K562 (cell line): ENCODE measurements around the gene ABCB10. TPM values are rescaled to one million over a fixed set of nuclear protein-coding genes. Genes with fewer than 3 reads are reported as not detected.
A peak's percentile ranks its signal among the peaks of the same experiment; 100 is the strongest.
"Not testable (repeated sequence)": the region's sequence is repeated elsewhere in the genome, so short reads cannot be mapped to it uniquely, and the experiment has no call there.

Experiments used
- ATAC-seq: fragments of 200-7000 bp; cut with Tn5 transposase; 3 replicates; pipeline ENCODE4 v1.9.1; 2020; ENCODE audit warnings: moderate library complexity
- BruUV-seq: library from RNA; stranded (reverse); fragments of 400-500 nt; replicated peaks from 2 replicates; lab custom pipeline; 2021; lab: Mats Ljungman, UMichigan
- CTCF ChIA-PET: fragments of 300-600 bp; formaldehyde crosslinking; extraction: SDS; loops from one replicate; lab custom pipeline; 2021; ENCODE audit warnings: low intra/inter-chr PET ratio; lab: Yijun Ruan, JAX
- POLR2A ChIA-PET: fragments of 300-600, 350-650 bp; sonication (Branson Sonifier 250); formaldehyde crosslinking; extraction: SDS; loops from one replicate; lab custom pipeline; 2021; ENCODE audit warnings: antibody characterized with exemption, inconsistent platforms; lab: Yijun Ruan, JAX
- DNase-seq, 4 experiments: peaks; one replicate each; pipeline versions ENCODE4 v3.0.0 to v3.0.0-alpha.2; 2011 to 2018; ENCODE audit warnings: low spot score in 3 of 4, mixed read lengths in 3 of 4; ENCODE audit errors: extremely low read depth in 1 of 4
- FAIRE-seq: peaks from 2 replicates; lab custom pipeline; 2011; peaks lifted over from hg19 to GRCh38; lab: Jason Lieb, UNC
- H2AFZ ChIP-seq: 2 replicates; pipeline ENCODE4 v1.6.0; 2011; ENCODE audit warnings: low read depth, low read length, control low read depth, inconsistent platforms
- H3K27ac ChIP-seq: fragments of 200-600 bp; 3 replicates; pipeline ENCODE4 v1.8.0; 2011; ENCODE audit warnings: low read depth, mild to moderate bottlenecking, control low read depth, inconsistent platforms, low read length, moderate library complexity, mixed read lengths; ENCODE audit errors: extremely low read depth
- H3K27me3 ChIP-seq, 2 experiments: fragments of 300-600 bp in 1 of 2; 2 replicates in 1 of 2; 3 replicates in 1 of 2; pipeline versions ENCODE4 v1.6.0 to v1.8.0; 2011; ENCODE audit warnings: inconsistent platforms in 2 of 2, low read length in 2 of 2, mild to moderate bottlenecking in 1 of 2, mixed read lengths in 1 of 2, moderate library complexity in 1 of 2; ENCODE audit not compliant: control insufficient read depth in 2 of 2, insufficient read depth in 2 of 2
- H3K36me3 ChIP-seq: fragments of 300-600 bp; 3 replicates; pipeline ENCODE4 v1.8.0; 2011; ENCODE audit warnings: mild to moderate bottlenecking, low read length, inconsistent platforms; ENCODE audit not compliant: control insufficient read depth, insufficient read depth
- H3K4me1 ChIP-seq, 2 experiments: fragments of 200-600 bp in 1 of 2; replicated peaks in 1 of 2; 2 replicates in 1 of 2; 3 replicates in 1 of 2; pipeline versions ENCODE4 v1.5.1 to v1.8.0; 2011; ENCODE audit warnings: inconsistent platforms in 2 of 2, low read length in 2 of 2, mild to moderate bottlenecking in 1 of 2, mixed read lengths in 1 of 2, moderate library complexity in 1 of 2; ENCODE audit not compliant: control insufficient read depth in 2 of 2, insufficient read depth in 2 of 2
- H3K4me2 ChIP-seq: 2 replicates; pipeline ENCODE4 v1.6.1; 2011; ENCODE audit warnings: low read length, control low read depth, inconsistent platforms, mixed read lengths; ENCODE audit not compliant: insufficient read depth
- H3K4me3 ChIP-seq: fragments of 200-600 bp; sonication (generic), shearing (Covaris generic); 2 replicates; pipeline ENCODE4 v1.5.1; 2016; ENCODE audit warnings: control low read depth, inconsistent platforms
- H3K79me2 ChIP-seq: fragments of 200-600 bp; 3 replicates; pipeline ENCODE4 v1.8.0; 2011; ENCODE audit warnings: low read length, inconsistent platforms; ENCODE audit not compliant: control insufficient read depth, insufficient read depth
- H3K9ac ChIP-seq, 2 experiments: 2 replicates each; pipeline versions ENCODE4 v1.6.0 to v1.6.1; 2011; ENCODE audit warnings: low read depth in 2 of 2, low read length in 2 of 2, control low read depth in 1 of 2, inconsistent platforms in 1 of 2, mild to moderate bottlenecking in 1 of 2, mixed read lengths in 1 of 2; ENCODE audit not compliant: insufficient read depth in 1 of 2
- H3K9me1 ChIP-seq: one replicate; pipeline ENCODE4 v1.6.0; 2011; ENCODE audit warnings: inconsistent platforms, mild to moderate bottlenecking, low read length, moderate library complexity; ENCODE audit not compliant: control insufficient read depth, insufficient read depth
- H3K9me3 ChIP-seq: replicated peaks from 2 replicates; pipeline ENCODE4 v1.5.1; 2011; ENCODE audit warnings: low read depth, low read length, inconsistent platforms; ENCODE audit not compliant: control insufficient read depth, insufficient read depth
- H4K20me1 ChIP-seq: replicated peaks from 2 replicates; pipeline ENCODE4 v1.6.1; 2011; ENCODE audit warnings: low read length, inconsistent platforms, mixed read lengths; ENCODE audit not compliant: control insufficient read depth, insufficient read depth
- BCOR ChIP-seq: fragments of 450-650 bp; IDR thresholded peaks from 2 replicates; pipeline ENCODE4 v1.6.1; 2016
- BRD9 ChIP-seq: fragments of 450-650 bp; IDR thresholded peaks from 2 replicates; pipeline ENCODE4 v1.6.1; 2018; ENCODE audit warnings: low read depth; ENCODE audit not compliant: partially characterized antibody
- CC2D1A ChIP-seq: fragments of 450-650 bp; IDR thresholded peaks from 2 replicates; pipeline ENCODE4 v1.6.1; 2017; ENCODE audit warnings: mild to moderate bottlenecking
- HDAC2 ChIP-seq: fragments of 450-650 bp; IDR thresholded peaks from 2 replicates; pipeline ENCODE4 v1.6.1; 2016; ENCODE audit warnings: mild to moderate bottlenecking
- LARP7 ChIP-seq: fragments of 450-650 bp; IDR thresholded peaks from 2 replicates; pipeline ENCODE4 v1.6.1; 2016
- PHB2 ChIP-seq: fragments of 450-650 bp; IDR thresholded peaks from 2 replicates; pipeline ENCODE4 v1.6.1; 2017; ENCODE audit warnings: low read depth
- ZNF143 ChIP-seq: sonication (generic); formaldehyde crosslinking; IDR thresholded peaks from 2 replicates; pipeline ENCODE4 v1.9.0; 2022; ENCODE audit warnings: mild to moderate bottlenecking, missing genetic modification reagents
- ZNF316 ChIP-seq: fragments of 450-650 bp; IDR thresholded peaks from 2 replicates; pipeline ENCODE4 v1.6.1; 2016
- WGBS: fragments of 100-300 bp; shearing (Covaris generic); methylation state at CpG from one replicate; pipeline ENCODE4 v1.1.6; 2016; ENCODE audit warnings: low coverage, mixed read lengths; ENCODE audit not compliant: insufficient coverage; ENCODE audit errors: missing lambda C conversion rate; 5-methylcytosine and 5-hydroxymethylcytosine counted together
- in situ Hi-C: fragments of 300-500 bp; cut with MboI; formaldehyde crosslinking; loops from 4 replicates; pipeline ENCODE4 v1.15.0; 2018; ENCODE audit warnings: inconsistent platforms, mixed read lengths
- intact Hi-C: fragments of 100-400 bp; cut with micrococcal nuclease; formaldehyde crosslinking; loops from 2 replicates; pipeline ENCODE4 v1.14.2; 2022
- polyA plus RNA-seq, 8 experiments: library from polyadenylated mRNA; depleted of rRNA in 4 of 8; stranded (reverse) in 5 of 8; unstranded in 3 of 8; fragments of >200 nt; fragmentation: Nextera tagmentation in 2 of 8; fragmentation: Illumina TruSeq in 1 of 8; extraction: Ambion mirVana in 2 of 8; extraction: Trizol in 1 of 8; gene quantifications; 2 replicates each; pipeline versions ENCODE4 v1.2.1 to v1.2.3, GENCODE V29; 2011 to 2014; ENCODE audit warnings: inconsistent platforms in 1 of 8, missing spikeins in 1 of 8
- total RNA-seq, 7 experiments: library from RNA; depleted of rRNA in 6 of 7; stranded (reverse); fragments of >200 nt in 6 of 7; fragmentation: Illumina TruSeq in 2 of 7; extraction: Trizol in 2 of 7; gene quantifications; 2 replicates each; pipeline versions ENCODE4 v1.2.1 to v1.2.3, GENCODE V29; 2011 to 2021; ENCODE audit warnings: low replicate concordance in 1 of 7
- TF ChIP-seq, protein P1 (sequence below), 2 experiments: fragments of 450-650 bp; conservative IDR thresholded peaks; 2 replicates each; pipeline ENCODE4 v1.6.1; 2017; ENCODE audit warnings: mild to moderate bottlenecking in 2 of 2, moderate library complexity in 2 of 2
- TF ChIP-seq, protein P2 (sequence below): fragments of 450-650 bp; IDR thresholded peaks from 2 replicates; pipeline ENCODE4 v1.6.1; 2016; ENCODE audit warnings: mild to moderate bottlenecking, moderate library complexity

ABCB10 gene
- total and polyA plus RNA-seq, 9 of the 15 experiments (the other 6 are each of a cell fraction or from before 2014, with no cell fraction given), result 12.4 to 54.8 (median 36.4) TPM

DNA sequence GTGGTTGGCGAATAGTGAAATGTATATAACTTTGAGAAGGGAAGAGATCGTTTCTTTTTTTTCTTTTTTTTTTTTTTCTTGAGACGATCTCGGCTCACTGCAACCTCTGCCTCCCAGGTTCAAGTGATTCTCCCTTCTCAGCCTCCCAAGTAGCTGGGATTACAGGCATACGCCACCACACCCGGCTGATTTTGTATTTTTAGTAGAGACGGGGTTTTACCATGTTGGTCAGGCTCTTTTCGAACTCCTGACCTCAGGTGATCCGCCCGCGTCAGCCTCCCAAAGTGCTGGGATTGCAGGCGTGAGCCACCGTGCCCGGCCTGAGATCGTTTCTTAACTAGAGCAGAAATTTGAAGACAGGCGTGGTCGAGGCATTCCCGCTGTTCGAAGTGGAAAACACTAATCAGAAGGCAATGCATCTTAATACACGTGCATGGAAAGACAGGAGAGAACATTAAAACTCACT is 862 bp upstream of the ABCB10 start:
- peak overlapping the region; percentile 64 for H3K27ac ChIP-seq
- FAIRE-seq, result not testable (repeated sequence)
- BruUV-seq, result TSS peak; percentile 90
- TF ChIP-seq PHB2, result 0 out of 2 replicates have a peak, but pooled peaks have one; percentile 45
- peak; percentile 44; the same call in 1 of the 2 replicates for TF ChIP-seq ZNF143 (CRISPR knock-in tag)
- TF ChIP-seq HDAC2, result peak; percentile 65; the same call in 1 of the 2 replicates
- TF ChIP-seq, protein P1, sequence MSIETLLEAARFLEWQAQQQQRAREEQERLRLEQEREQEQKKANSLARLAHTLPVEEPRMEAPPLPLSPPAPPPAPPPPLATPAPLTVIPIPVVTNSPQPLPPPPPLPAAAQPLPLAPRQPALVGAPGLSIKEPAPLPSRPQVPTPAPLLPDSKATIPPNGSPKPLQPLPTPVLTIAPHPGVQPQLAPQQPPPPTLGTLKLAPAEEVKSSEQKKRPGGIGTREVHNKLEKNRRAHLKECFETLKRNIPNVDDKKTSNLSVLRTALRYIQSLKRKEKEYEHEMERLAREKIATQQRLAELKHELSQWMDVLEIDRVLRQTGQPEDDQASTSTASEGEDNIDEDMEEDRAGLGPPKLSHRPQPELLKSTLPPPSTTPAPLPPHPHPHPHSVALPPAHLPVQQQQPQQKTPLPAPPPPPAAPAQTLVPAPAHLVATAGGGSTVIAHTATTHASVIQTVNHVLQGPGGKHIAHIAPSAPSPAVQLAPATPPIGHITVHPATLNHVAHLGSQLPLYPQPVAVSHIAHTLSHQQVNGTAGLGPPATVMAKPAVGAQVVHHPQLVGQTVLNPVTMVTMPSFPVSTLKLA (conservative IDR thresholded peaks at IDR 0.05), result 0 out of 4 replicates have a peak, but pooled peaks of 1 of the 2 experiments have one; percentile 82
- peak; percentile 97; the same call in 1 of the 2 replicates for TF ChIP-seq LARP7
- peak; percentile 83 for TF ChIP-seq CC2D1A
- TF ChIP-seq, protein P2, sequence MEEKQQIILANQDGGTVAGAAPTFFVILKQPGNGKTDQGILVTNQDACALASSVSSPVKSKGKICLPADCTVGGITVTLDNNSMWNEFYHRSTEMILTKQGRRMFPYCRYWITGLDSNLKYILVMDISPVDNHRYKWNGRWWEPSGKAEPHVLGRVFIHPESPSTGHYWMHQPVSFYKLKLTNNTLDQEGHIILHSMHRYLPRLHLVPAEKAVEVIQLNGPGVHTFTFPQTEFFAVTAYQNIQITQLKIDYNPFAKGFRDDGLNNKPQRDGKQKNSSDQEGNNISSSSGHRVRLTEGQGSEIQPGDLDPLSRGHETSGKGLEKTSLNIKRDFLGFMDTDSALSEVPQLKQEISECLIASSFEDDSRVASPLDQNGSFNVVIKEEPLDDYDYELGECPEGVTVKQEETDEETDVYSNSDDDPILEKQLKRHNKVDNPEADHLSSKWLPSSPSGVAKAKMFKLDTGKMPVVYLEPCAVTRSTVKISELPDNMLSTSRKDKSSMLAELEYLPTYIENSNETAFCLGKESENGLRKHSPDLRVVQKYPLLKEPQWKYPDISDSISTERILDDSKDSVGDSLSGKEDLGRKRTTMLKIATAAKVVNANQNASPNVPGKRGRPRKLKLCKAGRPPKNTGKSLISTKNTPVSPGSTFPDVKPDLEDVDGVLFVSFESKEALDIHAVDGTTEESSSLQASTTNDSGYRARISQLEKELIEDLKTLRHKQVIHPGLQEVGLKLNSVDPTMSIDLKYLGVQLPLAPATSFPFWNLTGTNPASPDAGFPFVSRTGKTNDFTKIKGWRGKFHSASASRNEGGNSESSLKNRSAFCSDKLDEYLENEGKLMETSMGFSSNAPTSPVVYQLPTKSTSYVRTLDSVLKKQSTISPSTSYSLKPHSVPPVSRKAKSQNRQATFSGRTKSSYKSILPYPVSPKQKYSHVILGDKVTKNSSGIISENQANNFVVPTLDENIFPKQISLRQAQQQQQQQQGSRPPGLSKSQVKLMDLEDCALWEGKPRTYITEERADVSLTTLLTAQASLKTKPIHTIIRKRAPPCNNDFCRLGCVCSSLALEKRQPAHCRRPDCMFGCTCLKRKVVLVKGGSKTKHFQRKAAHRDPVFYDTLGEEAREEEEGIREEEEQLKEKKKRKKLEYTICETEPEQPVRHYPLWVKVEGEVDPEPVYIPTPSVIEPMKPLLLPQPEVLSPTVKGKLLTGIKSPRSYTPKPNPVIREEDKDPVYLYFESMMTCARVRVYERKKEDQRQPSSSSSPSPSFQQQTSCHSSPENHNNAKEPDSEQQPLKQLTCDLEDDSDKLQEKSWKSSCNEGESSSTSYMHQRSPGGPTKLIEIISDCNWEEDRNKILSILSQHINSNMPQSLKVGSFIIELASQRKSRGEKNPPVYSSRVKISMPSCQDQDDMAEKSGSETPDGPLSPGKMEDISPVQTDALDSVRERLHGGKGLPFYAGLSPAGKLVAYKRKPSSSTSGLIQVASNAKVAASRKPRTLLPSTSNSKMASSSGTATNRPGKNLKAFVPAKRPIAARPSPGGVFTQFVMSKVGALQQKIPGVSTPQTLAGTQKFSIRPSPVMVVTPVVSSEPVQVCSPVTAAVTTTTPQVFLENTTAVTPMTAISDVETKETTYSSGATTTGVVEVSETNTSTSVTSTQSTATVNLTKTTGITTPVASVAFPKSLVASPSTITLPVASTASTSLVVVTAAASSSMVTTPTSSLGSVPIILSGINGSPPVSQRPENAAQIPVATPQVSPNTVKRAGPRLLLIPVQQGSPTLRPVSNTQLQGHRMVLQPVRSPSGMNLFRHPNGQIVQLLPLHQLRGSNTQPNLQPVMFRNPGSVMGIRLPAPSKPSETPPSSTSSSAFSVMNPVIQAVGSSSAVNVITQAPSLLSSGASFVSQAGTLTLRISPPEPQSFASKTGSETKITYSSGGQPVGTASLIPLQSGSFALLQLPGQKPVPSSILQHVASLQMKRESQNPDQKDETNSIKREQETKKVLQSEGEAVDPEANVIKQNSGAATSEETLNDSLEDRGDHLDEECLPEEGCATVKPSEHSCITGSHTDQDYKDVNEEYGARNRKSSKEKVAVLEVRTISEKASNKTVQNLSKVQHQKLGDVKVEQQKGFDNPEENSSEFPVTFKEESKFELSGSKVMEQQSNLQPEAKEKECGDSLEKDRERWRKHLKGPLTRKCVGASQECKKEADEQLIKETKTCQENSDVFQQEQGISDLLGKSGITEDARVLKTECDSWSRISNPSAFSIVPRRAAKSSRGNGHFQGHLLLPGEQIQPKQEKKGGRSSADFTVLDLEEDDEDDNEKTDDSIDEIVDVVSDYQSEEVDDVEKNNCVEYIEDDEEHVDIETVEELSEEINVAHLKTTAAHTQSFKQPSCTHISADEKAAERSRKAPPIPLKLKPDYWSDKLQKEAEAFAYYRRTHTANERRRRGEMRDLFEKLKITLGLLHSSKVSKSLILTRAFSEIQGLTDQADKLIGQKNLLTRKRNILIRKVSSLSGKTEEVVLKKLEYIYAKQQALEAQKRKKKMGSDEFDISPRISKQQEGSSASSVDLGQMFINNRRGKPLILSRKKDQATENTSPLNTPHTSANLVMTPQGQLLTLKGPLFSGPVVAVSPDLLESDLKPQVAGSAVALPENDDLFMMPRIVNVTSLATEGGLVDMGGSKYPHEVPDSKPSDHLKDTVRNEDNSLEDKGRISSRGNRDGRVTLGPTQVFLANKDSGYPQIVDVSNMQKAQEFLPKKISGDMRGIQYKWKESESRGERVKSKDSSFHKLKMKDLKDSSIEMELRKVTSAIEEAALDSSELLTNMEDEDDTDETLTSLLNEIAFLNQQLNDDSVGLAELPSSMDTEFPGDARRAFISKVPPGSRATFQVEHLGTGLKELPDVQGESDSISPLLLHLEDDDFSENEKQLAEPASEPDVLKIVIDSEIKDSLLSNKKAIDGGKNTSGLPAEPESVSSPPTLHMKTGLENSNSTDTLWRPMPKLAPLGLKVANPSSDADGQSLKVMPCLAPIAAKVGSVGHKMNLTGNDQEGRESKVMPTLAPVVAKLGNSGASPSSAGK, result peak; percentile 51; the same call in 1 of the 2 replicates
- TF ChIP-seq ZNF316, result 0 out of 2 replicates have a peak, but pooled peaks have one; percentile 14
- peak; percentile 41 for TF ChIP-seq BRD9
- TF ChIP-seq BCOR, result peak; percentile 76

More for the DNA sequence above, 862 bp upstream of the ABCB10 start:
- H4K20me1 ChIP-seq, H3K36me3 ChIP-seq, H3K9me1 ChIP-seq, in situ Hi-C loops, ATAC-seq, H3K9me3 ChIP-seq, H3K27me3 ChIP-seq, CTCF ChIA-PET: not testable (repeated sequence)
- peak overlapping the region; percentile 98 for H2AFZ ChIP-seq
- peak in 1 of 4 experiments; percentile 31 for DNase-seq
- peak overlapping the region; percentile 79 for H3K4me3 ChIP-seq
- peak overlapping the region; percentile 94 for H3K4me2 ChIP-seq
- POLR2A ChIA-PET, result interaction anchor here (0.6 to 1.5 kb wide), 10 partner anchors 13 to 130 kb away, joined by 3 to 8 read pairs (median 4); partner anchors contain the start of genes NUP133, TAF5L and URB2
- intact Hi-C loops, result loop anchor here (1.0 to 10.0 kb wide), 3 partner anchors 67 to 595 kb away; partner anchors contain the start of genes RAB4A, TAF5L and URB2
- H3K9ac ChIP-seq, result peak overlapping the region; percentile 78 to 94
- peaks cover 41% of the 10 kb centered on the region for H3K79me2 ChIP-seq
- WGBS, result 2% methylated on average over 18 of the region's 20 CpGs
- H3K4me1 ChIP-seq, result peaks cover 21 to 36% of the 10 kb centered on the region in 2 experiments; a peak in 4 of 5 replicates
